Endothelial cell of umbilical vein (primary cell): ENCODE measurements around the gene ZDHHC24. TPM values are rescaled to one million over a fixed set of nuclear protein-coding genes. Genes with fewer than 3 reads are reported as not detected.
"Not testable (repeated sequence)": the region's sequence is repeated elsewhere in the genome, so short reads cannot be mapped to it uniquely, and the experiment has no call there.

ENCODE experiments used
- BruUV-seq: library from RNA; stranded (reverse); fragments of 400-500 nt; replicated peaks from 2 replicates; lab custom pipeline; 2021; lab: Mats Ljungman, UMichigan
- CTCF ChIA-PET: fragments of 300-600, 350-600 bp; sonication (Branson Sonifier 250); formaldehyde crosslinking; loops from one replicate; lab custom pipeline; 2021; ENCODE audit warnings: antibody characterized with exemption, inconsistent platforms; lab: Charles Lee
- POLR2A ChIA-PET: fragments of 300-600, 350-600 bp; sonication (Branson Sonifier 250); formaldehyde crosslinking; loops from one replicate; lab custom pipeline; 2021; ENCODE audit warnings: antibody characterized with exemption, inconsistent platforms; lab: Charles Lee
- DNase-seq: peaks from one replicate; pipeline ENCODE4 v3.0.0-alpha.2; 2011; ENCODE audit warnings: low read depth, low spot score
- FAIRE-seq: peaks from 2 replicates; lab custom pipeline; 2011; peaks lifted over from hg19 to GRCh38; lab: Jason Lieb, UNC
- H2AFZ ChIP-seq: 2 replicates; pipeline ENCODE4 v1.6.0; 2012; ENCODE audit warnings: low read depth, low read length, control low read depth, inconsistent platforms
- H3K27ac ChIP-seq: 2 replicates; pipeline ENCODE4 v1.5.1; 2011; ENCODE audit warnings: low read depth, mild to moderate bottlenecking, control low read depth, low read length, moderate library complexity; ENCODE audit not compliant: insufficient read depth
- H3K27me3 ChIP-seq, 2 experiments: 2 replicates each; pipeline versions ENCODE4 v1.6.0 to v1.6.1; 2011; ENCODE audit warnings: low read length in 2 of 2, mixed read lengths in 1 of 2; ENCODE audit not compliant: control insufficient read depth in 2 of 2, insufficient read depth in 2 of 2
- H3K36me3 ChIP-seq, 2 experiments: 2 replicates in 1 of 2; 3 replicates in 1 of 2; pipeline ENCODE4 v1.5.1; 2011; ENCODE audit warnings: low read length in 2 of 2, mild to moderate bottlenecking in 1 of 2, moderate library complexity in 1 of 2; ENCODE audit not compliant: control insufficient read depth in 2 of 2, insufficient read depth in 2 of 2; ENCODE audit errors: extremely low read depth in 1 of 2
- H3K4me1 ChIP-seq: 3 replicates; pipeline ENCODE4 v1.5.1; 2011; ENCODE audit warnings: mild to moderate bottlenecking, low read length; ENCODE audit not compliant: control insufficient read depth, insufficient read depth; ENCODE audit errors: extremely low read depth
- H3K4me2 ChIP-seq: 2 replicates; pipeline ENCODE4 v1.6.1; 2011; ENCODE audit warnings: low read length, control low read depth, mixed read lengths; ENCODE audit not compliant: insufficient read depth
- H3K4me3 ChIP-seq, 3 experiments: fragments of 200-600 bp in 1 of 3; sonication (generic), shearing (Covaris generic) in 1 of 3; replicated peaks in 1 of 3; 2 replicates each; pipeline ENCODE4 v1.5.1; 2011 to 2016; ENCODE audit warnings: control low read depth in 3 of 3, low read length in 3 of 3, mild to moderate bottlenecking in 2 of 3, inconsistent platforms in 1 of 3, low read depth in 1 of 3, moderate library complexity in 1 of 3; ENCODE audit not compliant: insufficient read depth in 1 of 3
- H3K79me2 ChIP-seq: 2 replicates; pipeline ENCODE4 v1.6.0; 2012; ENCODE audit warnings: low read length, inconsistent platforms; ENCODE audit not compliant: control insufficient read depth, insufficient read depth
- H3K9ac ChIP-seq: replicated peaks from 2 replicates; pipeline ENCODE3; 2011; ENCODE audit warnings: low read length, control low read depth; ENCODE audit not compliant: insufficient read depth; ENCODE audit errors: extremely low read depth
- H3K9me1 ChIP-seq: replicated peaks from 3 replicates; pipeline ENCODE4 v1.6.0; 2011; ENCODE audit warnings: mild to moderate bottlenecking, low read length; ENCODE audit not compliant: control insufficient read depth, insufficient read depth; ENCODE audit errors: extremely low read depth
- H3K9me3 ChIP-seq: replicated peaks from 2 replicates; pipeline ENCODE4 v1.5.1; 2012; ENCODE audit warnings: low read length, inconsistent platforms; ENCODE audit not compliant: control insufficient read depth, insufficient read depth
- H4K20me1 ChIP-seq: replicated peaks from 2 replicates; pipeline ENCODE3; 2011; ENCODE audit warnings: mild to moderate bottlenecking, low read length; ENCODE audit not compliant: control insufficient read depth, insufficient read depth; ENCODE audit errors: extremely low read depth
- EZH2 ChIP-seq: IDR thresholded peaks from 2 replicates; pipeline ENCODE4 v1.6.1; 2012; ENCODE audit warnings: borderline replicate concordance, low read depth, mild to moderate bottlenecking, moderate library complexity, low read length, inconsistent platforms; ENCODE audit not compliant: severe bottlenecking
- FOS ChIP-seq: IDR thresholded peaks from 2 replicates; pipeline ENCODE4 v1.6.1; 2011; ENCODE audit warnings: mild to moderate bottlenecking, low read length, moderate library complexity, borderline replicate concordance; ENCODE audit not compliant: insufficient read depth
- GATA2 ChIP-seq: IDR thresholded peaks from 2 replicates; pipeline ENCODE4 v1.7.0; 2011; ENCODE audit warnings: low read depth, mild to moderate bottlenecking, moderate library complexity, mixed read lengths, low read length; ENCODE audit not compliant: insufficient read length, insufficient read depth
- JUN ChIP-seq: IDR thresholded peaks from 2 replicates; pipeline ENCODE4 v1.6.1; 2011; ENCODE audit warnings: borderline replicate concordance, low read depth; ENCODE audit not compliant: insufficient read length, insufficient read depth
- MYC ChIP-seq: IDR thresholded peaks from one replicate; pipeline ENCODE4 v1.6.1; 2011; ENCODE audit warnings: mild to moderate bottlenecking, low read depth, low read length
- POLR2A ChIP-seq: IDR thresholded peaks from 2 replicates; pipeline ENCODE4 v1.6.1; 2012; ENCODE audit warnings: low read depth, mild to moderate bottlenecking, control low read depth, low read length
- POLR2AphosphoS5 ChIP-seq: IDR thresholded peaks from 2 replicates; pipeline ENCODE4 v1.6.1; 2012; ENCODE audit warnings: low read depth, mild to moderate bottlenecking, control low read depth, low read length, moderate library complexity; ENCODE audit not compliant: insufficient read depth
- dilution Hi-C: fragments of 300-500 bp; cut with MboI; formaldehyde crosslinking; loops from one replicate; pipeline ENCODE4 v1.15.0; 2019; ENCODE audit warnings: low sequenced_read_pairs; ENCODE audit not compliant: extremely low pct_ligation_motif_present
- intact Hi-C: fragments of 100-400 bp; cut with micrococcal nuclease; formaldehyde crosslinking; loops from one replicate; pipeline ENCODE4 v1.10.0; 2022
- polyA plus RNA-seq, 4 experiments: library from polyadenylated mRNA; depleted of rRNA in 3 of 4; stranded (reverse) in 3 of 4; unstranded in 1 of 4; fragments of >200 nt; gene quantifications; 2 replicates each; pipeline versions ENCODE4 v1.2.1 to v1.2.3, GENCODE V29; 2011 to 2012; ENCODE audit warnings: missing spikeins in 1 of 4
- total RNA-seq: library from RNA; stranded (reverse); gene quantifications from 2 replicates; pipeline ENCODE4 v1.2.3, GENCODE V29; 2021
- TF ChIP-seq, protein P1 (sequence below): IDR thresholded peaks from 2 replicates; pipeline ENCODE4 v1.6.1; 2011; ENCODE audit not compliant: insufficient read depth, insufficient read length
- TF ChIP-seq, protein P2 (sequence below), 2 donors: IDR thresholded peaks; 1 replicate in 1 of 2; 2 replicates in 1 of 2; pipeline ENCODE4 v1.5.1; 2011; ENCODE audit warnings: low read length in 2 of 2, mild to moderate bottlenecking in 2 of 2, moderate library complexity in 2 of 2, control low read depth in 1 of 2, inconsistent platforms in 1 of 2, low read depth in 1 of 2; ENCODE audit not compliant: insufficient read depth in 1 of 2; ENCODE audit errors: extremely low read depth in 1 of 2

The ZDHHC24 gene
- total and polyA plus RNA-seq, 2 donors (not counting 3 experiments of a cell fraction or from before 2014, with no cell fraction given), result 20.1 to 21.1 TPM

DNA sequence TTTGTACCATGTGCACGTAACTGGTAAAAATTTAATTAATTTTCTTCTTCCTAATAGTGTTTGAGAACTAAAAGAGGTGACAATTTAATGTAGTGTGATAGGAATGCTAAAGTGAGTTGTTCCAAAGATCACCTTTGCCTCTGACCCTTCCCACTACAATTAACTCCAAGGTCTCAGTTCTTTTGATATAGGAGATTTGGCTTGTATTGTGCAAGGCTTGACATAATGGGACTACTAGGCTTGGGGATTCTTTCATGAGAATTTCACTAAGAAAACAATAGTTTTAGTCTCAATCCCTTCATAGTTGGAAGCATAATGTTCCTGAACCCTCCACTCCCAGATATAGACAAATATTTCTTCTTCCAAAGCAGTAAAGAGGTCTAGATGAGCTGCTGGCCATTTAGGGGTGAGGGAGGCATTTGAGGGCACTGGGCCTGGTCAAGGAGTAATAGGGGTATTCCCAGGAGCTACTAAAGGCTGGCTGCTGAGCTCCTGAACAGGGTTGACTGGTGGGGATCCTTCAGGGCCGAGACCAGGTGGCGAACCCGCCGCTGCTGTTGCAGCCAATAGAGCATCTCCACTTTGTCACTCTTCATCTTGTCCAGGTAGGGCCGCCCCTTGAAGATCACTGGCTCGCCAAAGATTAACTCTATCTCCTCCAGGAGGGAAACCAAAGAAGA lies 44.3 kb upstream of the ZDHHC24 start:
- ChIA-PET CTCF (interaction anchor here (1.0 to 1.3 kb wide), 4 partner anchors 11 to 244 kb away, joined by 3 to 4 read pairs (median 4); no protein-coding TSS in a partner anchor), POLR2A (no interaction called here)
- H2AFZ ChIP-seq, result no peak overlapping the region
- FAIRE-seq (no peak), DNase-seq (no peak)
- no peak for TF ChIP-seq MYC
- TF ChIP-seq POLR2AphosphoS5, result no peak
- TF ChIP-seq JUN, result no peak
- TF ChIP-seq EZH2, result no peak
- TF ChIP-seq, protein P1, sequence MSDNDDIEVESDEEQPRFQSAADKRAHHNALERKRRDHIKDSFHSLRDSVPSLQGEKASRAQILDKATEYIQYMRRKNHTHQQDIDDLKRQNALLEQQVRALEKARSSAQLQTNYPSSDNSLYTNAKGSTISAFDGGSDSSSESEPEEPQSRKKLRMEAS, result no peak
- TF ChIP-seq POLR2A, result no peak
- TF ChIP-seq FOS, result no peak
- TF ChIP-seq GATA2, result no peak
- TF ChIP-seq, protein P2, sequence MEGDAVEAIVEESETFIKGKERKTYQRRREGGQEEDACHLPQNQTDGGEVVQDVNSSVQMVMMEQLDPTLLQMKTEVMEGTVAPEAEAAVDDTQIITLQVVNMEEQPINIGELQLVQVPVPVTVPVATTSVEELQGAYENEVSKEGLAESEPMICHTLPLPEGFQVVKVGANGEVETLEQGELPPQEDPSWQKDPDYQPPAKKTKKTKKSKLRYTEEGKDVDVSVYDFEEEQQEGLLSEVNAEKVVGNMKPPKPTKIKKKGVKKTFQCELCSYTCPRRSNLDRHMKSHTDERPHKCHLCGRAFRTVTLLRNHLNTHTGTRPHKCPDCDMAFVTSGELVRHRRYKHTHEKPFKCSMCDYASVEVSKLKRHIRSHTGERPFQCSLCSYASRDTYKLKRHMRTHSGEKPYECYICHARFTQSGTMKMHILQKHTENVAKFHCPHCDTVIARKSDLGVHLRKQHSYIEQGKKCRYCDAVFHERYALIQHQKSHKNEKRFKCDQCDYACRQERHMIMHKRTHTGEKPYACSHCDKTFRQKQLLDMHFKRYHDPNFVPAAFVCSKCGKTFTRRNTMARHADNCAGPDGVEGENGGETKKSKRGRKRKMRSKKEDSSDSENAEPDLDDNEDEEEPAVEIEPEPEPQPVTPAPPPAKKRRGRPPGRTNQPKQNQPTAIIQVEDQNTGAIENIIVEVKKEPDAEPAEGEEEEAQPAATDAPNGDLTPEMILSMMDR (IDR thresholded peaks at IDR 0.05; ENCODE audit: extremely low read depth in 1 of 2, insufficient read depth in 1 of 2, low read depth in 1 of 2, low read length in 2 of 2), result no peak
- peaks cover 0 to 2% of the 10 kb centered on the region in 2 experiments for H3K27me3 ChIP-seq
- dilution Hi-C loops (no loop called here), intact Hi-C loops (loop anchor here (5.0 kb wide), 1 partner anchor 87 kb away; the partner anchor contains the start of gene RBM4B)
- H3K79me2 ChIP-seq, result no peaks in the 10 kb centered on the region
- H3K27ac ChIP-seq, result no peak overlapping the region
- no TSS peak for BruUV-seq
- H3K9me3 ChIP-seq, result no peaks in the 10 kb centered on the region
- H3K9ac ChIP-seq, result no peak overlapping the region
- H3K36me3 ChIP-seq, result no peaks in the 10 kb centered on the region
- H4K20me1 ChIP-seq, result no peaks in the 10 kb centered on the region
- no peak overlapping the region for H3K4me3 ChIP-seq
- H3K9me1 ChIP-seq, result no peaks in the 10 kb centered on the region
- H3K4me2 ChIP-seq, result no peak overlapping the region
- H3K4me1 ChIP-seq, result peaks cover 5% of the 10 kb centered on the region

DNA sequence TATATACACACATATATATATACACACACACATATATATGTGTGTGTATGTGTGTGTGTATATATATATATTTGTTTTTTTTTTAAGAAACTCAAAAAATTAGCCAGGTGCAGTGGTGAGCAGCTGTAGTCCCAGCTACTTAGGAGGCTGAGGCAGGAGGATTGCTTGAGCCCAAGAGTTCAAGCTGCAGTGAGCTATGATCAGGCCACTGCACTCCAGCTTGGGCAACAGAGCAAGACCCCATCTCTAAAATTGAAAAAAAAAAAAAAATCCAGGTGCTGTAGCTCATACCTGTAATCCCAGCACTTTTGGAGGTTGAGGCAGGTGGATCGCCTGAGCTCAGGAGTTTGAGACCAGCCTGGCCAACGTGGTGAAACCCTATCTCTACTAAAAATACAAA lies 43.5 kb upstream of the ZDHHC24 start:
- H3K4me2 ChIP-seq, H3K79me2 ChIP-seq, dilution Hi-C loops, FAIRE-seq, intact Hi-C loops, H2AFZ ChIP-seq, DNase-seq, H3K4me3 ChIP-seq, H3K4me1 ChIP-seq, H3K9ac ChIP-seq, H3K36me3 ChIP-seq, H3K9me1 ChIP-seq, POLR2A ChIA-PET, H3K9me3 ChIP-seq, H3K27ac ChIP-seq, H3K27me3 ChIP-seq, BruUV-seq, H4K20me1 ChIP-seq: not testable (repeated sequence)
- CTCF ChIA-PET, result interaction anchor here (1.1 kb wide), 1 partner anchor 89 kb away, joined by 3 read pairs; the partner anchor contains the start of gene RBM4B
